Gastroesophageal sphincter (tissue), 4 donors: ENCODE data around the gene ABCA4. TPM values are rescaled to one million over a fixed set of nuclear protein-coding genes. Genes with fewer than 3 reads are reported as not detected.
A peak's percentile ranks its signal among the peaks of the same experiment; 100 is the strongest.

Source experiments
- ATAC-seq: fragments of 150-250 bp; one replicate; pipeline ENCODE4 v1.9.1; 2016; ENCODE audit warnings: mild to moderate bottlenecking, moderate library complexity
- H3K27ac ChIP-seq, 4 donors: fragments of 200-600 bp; sonication (generic) in 3 of 4; 1 replicate in 3 of 4; 2 replicates in 1 of 4; pipeline ENCODE4 v1.5.1; 2016 to 2019
- H3K27me3 ChIP-seq: fragments of 200-600 bp; sonication (generic); one replicate; pipeline ENCODE4 v1.5.1; 2019
- H3K36me3 ChIP-seq, 2 donors: fragments of 200-600 bp; sonication (generic); one replicate each; pipeline ENCODE4 v1.5.1; 2019; ENCODE audit warnings: control low read depth in 1 of 2
- H3K4me1 ChIP-seq, 3 donors: fragments of 200-600 bp; sonication (generic); 1 replicate in 2 of 3; 2 replicates in 1 of 3; pipeline ENCODE4 v1.5.1; 2016 to 2019; ENCODE audit warnings: control low read depth in 2 of 3
- H3K4me3 ChIP-seq, 2 donors: fragments of 200-600 bp; sonication (generic); one replicate each; pipeline ENCODE4 v1.5.1; 2019; ENCODE audit warnings: mild to moderate bottlenecking in 1 of 2, moderate library complexity in 1 of 2
- H3K9me3 ChIP-seq, 3 donors: fragments of 200-600 bp; sonication (generic); one replicate each; pipeline ENCODE4 v1.5.1; 2017 to 2019; ENCODE audit warnings: control low read depth in 2 of 3
- EP300 ChIP-seq: sonication (generic); formaldehyde crosslinking; IDR thresholded peaks from one replicate; pipeline ENCODE4 v1.6.1; 2017; ENCODE audit warnings: antibody characterized with exemption, mild to moderate bottlenecking
- POLR2A ChIP-seq, 2 donors: fragments of 450-650 bp; IDR thresholded peaks; one replicate each; pipeline ENCODE4 v1.6.1; 2017; ENCODE audit warnings: antibody characterized with exemption in 2 of 2, mild to moderate bottlenecking in 2 of 2, moderate library complexity in 1 of 2
- POLR2AphosphoS5 ChIP-seq: sonication (generic); formaldehyde crosslinking; IDR thresholded peaks from one replicate; pipeline ENCODE4 v1.6.1; 2017; ENCODE audit warnings: antibody characterized with exemption
- WGBS, 2 donors: methylation state at CpG; one replicate each; pipeline ENCODE4 v1.1.5; 2018; ENCODE audit warnings: low coverage in 1 of 2; 5-methylcytosine and 5-hydroxymethylcytosine counted together
- total RNA-seq, 4 donors: library from RNA; depleted of rRNA; stranded (reverse); fragments of >200 nt; gene quantifications; one replicate each; pipeline ENCODE4 v1.1.0, GENCODE V29; 2016
- TF ChIP-seq, protein P1 (sequence below), 4 experiments: fragments of 200-600 bp in 2 of 4; fragments of 450-650 bp in 2 of 4; sonication (generic) in 1 of 4; IDR thresholded peaks; one replicate each; pipeline ENCODE4 v1.5.1; 2017 to 2019; ENCODE audit warnings: antibody characterized with exemption in 4 of 4, mild to moderate bottlenecking in 2 of 4, moderate library complexity in 2 of 4

The ABCA4 gene
- total RNA-seq, 4 donors from 2014 or later: 0.19 to 0.27 TPM; not detected in 2

DNA sequence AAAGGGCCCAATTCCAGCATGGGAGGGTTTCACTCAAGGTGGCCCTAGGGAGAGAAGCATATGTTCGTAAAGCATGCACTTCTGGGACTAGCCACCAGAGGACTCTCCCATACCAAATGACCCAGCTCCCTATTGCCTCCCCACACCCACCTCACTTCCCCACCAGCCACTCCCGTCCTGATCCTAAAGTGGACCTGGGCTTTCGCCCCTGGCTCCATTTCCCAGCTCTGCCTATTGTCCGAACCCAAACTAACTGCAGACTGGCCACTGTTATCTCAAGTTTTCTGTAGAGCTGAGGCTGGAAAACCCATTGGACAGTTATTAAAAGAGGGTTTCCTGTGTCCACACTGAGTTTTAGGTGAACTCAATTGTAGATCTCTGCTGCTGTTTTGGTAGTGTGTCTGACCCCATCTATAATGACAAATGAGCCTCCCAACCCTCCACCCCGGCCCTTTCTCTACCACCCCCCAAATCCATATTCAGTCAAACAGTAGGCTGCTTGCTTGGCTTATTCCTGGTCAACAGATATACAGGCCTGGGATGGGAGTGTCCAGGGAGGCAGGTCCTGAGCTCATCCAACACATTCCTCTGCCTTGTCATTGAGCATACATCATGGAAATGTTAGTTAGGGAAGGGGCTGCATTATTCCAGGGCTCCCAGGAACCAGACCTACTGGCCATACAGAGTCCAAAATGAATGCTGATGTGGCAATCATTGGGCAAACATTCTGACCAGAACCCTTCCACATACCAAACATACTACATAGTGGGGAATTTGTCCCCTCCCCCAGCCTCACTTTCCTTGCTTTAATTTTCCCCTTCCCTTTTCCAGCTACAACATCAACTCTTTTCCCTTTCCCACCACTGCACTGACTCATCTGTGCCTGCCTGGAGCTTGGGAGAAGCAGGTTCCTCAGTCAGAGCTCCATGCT is 59.2 kb downstream of the ABCA4 start:
- peak overlapping the region in 2 of 4 donors; percentile 2 to 21 for H3K27ac ChIP-seq
- ATAC-seq: peak; percentile 77
- 16 to 26% methylated on average over 5 of the region's 5 CpGs for WGBS, 2 donors

DNA sequence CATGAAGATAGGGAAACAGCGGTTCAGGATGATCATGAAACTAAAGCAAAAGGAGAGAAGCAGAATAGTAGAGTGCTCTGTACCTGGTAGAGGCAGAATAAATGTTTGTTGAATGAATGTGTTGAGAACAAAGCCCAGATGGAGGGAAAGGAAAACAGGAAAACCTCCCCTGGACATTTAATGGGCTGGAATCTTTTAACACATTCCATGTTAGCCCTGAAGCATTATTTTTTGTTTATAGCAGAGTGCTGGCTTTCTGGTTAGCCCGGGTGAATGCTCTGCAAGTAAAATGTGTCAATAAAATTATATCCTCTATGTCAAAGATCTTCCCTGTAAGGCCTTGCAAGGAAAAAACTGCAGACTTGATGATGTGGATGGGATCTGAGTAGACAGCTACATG is 60.2 kb downstream of the ABCA4 start:
- TF ChIP-seq, protein P1, sequence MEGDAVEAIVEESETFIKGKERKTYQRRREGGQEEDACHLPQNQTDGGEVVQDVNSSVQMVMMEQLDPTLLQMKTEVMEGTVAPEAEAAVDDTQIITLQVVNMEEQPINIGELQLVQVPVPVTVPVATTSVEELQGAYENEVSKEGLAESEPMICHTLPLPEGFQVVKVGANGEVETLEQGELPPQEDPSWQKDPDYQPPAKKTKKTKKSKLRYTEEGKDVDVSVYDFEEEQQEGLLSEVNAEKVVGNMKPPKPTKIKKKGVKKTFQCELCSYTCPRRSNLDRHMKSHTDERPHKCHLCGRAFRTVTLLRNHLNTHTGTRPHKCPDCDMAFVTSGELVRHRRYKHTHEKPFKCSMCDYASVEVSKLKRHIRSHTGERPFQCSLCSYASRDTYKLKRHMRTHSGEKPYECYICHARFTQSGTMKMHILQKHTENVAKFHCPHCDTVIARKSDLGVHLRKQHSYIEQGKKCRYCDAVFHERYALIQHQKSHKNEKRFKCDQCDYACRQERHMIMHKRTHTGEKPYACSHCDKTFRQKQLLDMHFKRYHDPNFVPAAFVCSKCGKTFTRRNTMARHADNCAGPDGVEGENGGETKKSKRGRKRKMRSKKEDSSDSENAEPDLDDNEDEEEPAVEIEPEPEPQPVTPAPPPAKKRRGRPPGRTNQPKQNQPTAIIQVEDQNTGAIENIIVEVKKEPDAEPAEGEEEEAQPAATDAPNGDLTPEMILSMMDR (IDR thresholded peaks at IDR 0.05): no peak
- TF ChIP-seq EP300 (no peak), POLR2AphosphoS5 (no peak), POLR2A (IDR thresholded peaks at IDR 0.05) (no peak)
- H3K36me3 ChIP-seq: no peaks in the 10 kb centered on the region
- H3K27ac ChIP-seq: no peak overlapping the region
- H3K4me3 ChIP-seq: no peak overlapping the region
- H3K4me1 ChIP-seq: peaks cover 0 to 28% (median 9%) of the 10 kb centered on the region in 3 donors
- H3K9me3 ChIP-seq: no peaks in the 10 kb centered on the region
- WGBS, 2 donors: 33 to 61% methylated on average over 1 to 2 of the region's 2 CpGs
- H3K27me3 ChIP-seq: peaks cover 3% of the 10 kb centered on the region
- ATAC-seq: no peak

More for the DNA sequence above, 59.2 kb downstream of the ABCA4 start:
- H3K36me3 ChIP-seq: no peaks in the 10 kb centered on the region
- TF ChIP-seq POLR2AphosphoS5 (no peak), EP300 (no peak)
- TF ChIP-seq, protein P1 (IDR thresholded peaks at IDR 0.05): peak; percentile 86 to 96 (median 93)
- no peaks in the 10 kb centered on the region for H3K9me3 ChIP-seq
- H3K4me1 ChIP-seq: peaks cover 0 to 28% (median 9%) of the 10 kb centered on the region in 3 donors
- H3K27me3 ChIP-seq: peaks cover 3% of the 10 kb centered on the region
- no peak overlapping the region for H3K4me3 ChIP-seq

DNA sequence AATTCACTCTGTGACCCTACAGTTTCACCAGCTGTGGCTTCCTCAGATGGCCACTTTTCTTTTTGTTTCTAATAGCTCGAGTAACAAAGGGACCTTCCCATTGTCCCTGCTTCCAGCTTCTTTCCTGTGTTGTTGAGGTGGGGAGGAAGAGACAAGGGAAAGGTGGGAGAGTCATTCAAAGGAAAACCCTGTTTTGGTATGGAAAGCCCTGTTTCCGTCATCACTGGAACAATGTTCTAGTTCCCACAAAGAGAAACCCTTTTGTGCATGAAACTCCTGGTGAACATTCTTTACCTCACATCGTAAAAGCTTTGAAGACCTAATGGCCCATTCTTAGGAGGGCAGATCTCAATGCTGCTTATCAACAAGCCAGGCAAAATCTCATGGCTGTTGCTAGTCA is 62.2 kb downstream of the ABCA4 start:
- no peaks in the 10 kb centered on the region for H3K36me3 ChIP-seq
- H3K9me3 ChIP-seq: no peaks in the 10 kb centered on the region
- ATAC-seq: no peak
- WGBS, 2 donors: 66 to 80% methylated on average over 1 to 3 of the region's 3 CpGs
- no peak overlapping the region for H3K27ac ChIP-seq
- no peak overlapping the region for H3K4me3 ChIP-seq
- TF ChIP-seq POLR2AphosphoS5: no peak
- TF ChIP-seq POLR2A (IDR thresholded peaks at IDR 0.05): no peak
- no peak for TF ChIP-seq EP300
- TF ChIP-seq, protein P1 (IDR thresholded peaks at IDR 0.05): no peak
- H3K27me3 ChIP-seq: peaks cover 3% of the 10 kb centered on the region
- peaks cover 0 to 21% (median 8%) of the 10 kb centered on the region in 3 donors for H3K4me1 ChIP-seq

GRCh38 chr1:94056996-94057395 is 64.0 kb downstream of the ABCA4 start:
- no peak overlapping the region for H3K4me3 ChIP-seq
- H3K4me1 ChIP-seq: peaks cover 0 to 10% (median 3%) of the 10 kb centered on the region in 3 donors
- peaks cover 9% of the 10 kb centered on the region for H3K27me3 ChIP-seq
- no peaks in the 10 kb centered on the region for H3K9me3 ChIP-seq
- 71 to 77% methylated on average over 2 of the region's 2 CpGs for WGBS, 2 donors
- ATAC-seq: no peak
- no peak overlapping the region for H3K27ac ChIP-seq
- TF ChIP-seq, protein P1 (IDR thresholded peaks at IDR 0.05): no peak
- no peak for TF ChIP-seq EP300
- TF ChIP-seq POLR2A (IDR thresholded peaks at IDR 0.05): no peak
- no peak for TF ChIP-seq POLR2AphosphoS5
- H3K36me3 ChIP-seq: no peaks in the 10 kb centered on the region
